ENCODE data around the gene GPALPP1. TPM values are rescaled to one million over a fixed set of nuclear protein-coding genes. Genes with fewer than 3 reads are reported as not detected.

GPALPP1 gene
- total RNA-seq, 1 experiment from 2014 or later, result 17.0 TPM

DNA sequence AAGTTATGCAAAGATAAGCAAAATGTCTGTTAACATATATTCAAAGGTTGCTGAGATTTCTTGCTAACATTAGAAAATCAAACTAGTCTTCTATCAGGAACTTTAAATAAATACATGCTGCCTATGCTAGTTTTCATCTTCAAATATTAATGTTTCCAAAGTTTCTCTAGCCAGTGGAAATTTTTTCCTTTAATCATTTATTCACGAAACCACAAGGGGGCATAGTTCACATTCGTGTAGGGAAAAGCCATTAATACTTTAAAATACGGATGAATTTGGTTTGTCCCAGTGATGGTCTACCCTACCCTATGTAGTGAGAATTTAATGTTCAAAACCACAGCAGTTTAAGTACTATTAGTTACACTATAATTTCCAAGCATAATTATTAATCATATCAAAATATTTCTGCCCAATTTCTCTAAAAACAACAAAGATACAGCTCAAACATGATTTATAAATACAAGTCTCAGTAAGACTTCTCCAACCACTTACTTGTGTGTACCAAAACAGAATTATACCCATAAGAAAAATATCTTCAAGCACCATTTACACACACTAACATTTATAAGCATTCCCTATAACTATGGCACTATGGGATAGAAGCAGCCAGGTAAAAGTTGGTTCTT, 16.3 kb upstream of the GPALPP1 start:
- BruUV-seq (replicated peaks), result no TSS peak
- CTCF ChIA-PET, result interaction anchor here (0.6 to 1.2 kb wide), 2 partner anchors 15 to 183 kb away, joined by 3 to 6 read pairs; no protein-coding TSS in a partner anchor
- ATAC-seq, result no peak; the same call in 1 of the 2 replicates
- H2AFZ ChIP-seq (ENCODE audit: low read length), result no peak overlapping the region
- H3F3A ChIP-seq (ENCODE audit: low read length, unreplicated experiment), result no peaks in the 10 kb centered on the region
- intact Hi-C loops (cut with micrococcal nuclease), result loop anchor here (2.0 to 5.0 kb wide), 3 partner anchors 261 to 396 kb away; partner anchors contain the start of gene TSC22D1
- H3K9me2 ChIP-seq (replicated peaks; ENCODE audit: low read length), result no peaks in the 10 kb centered on the region
- no peaks in the 10 kb centered on the region for H3K9me3 ChIP-seq (ENCODE audit: low read length)
- POLR2A ChIA-PET (ENCODE audit: unreplicated experiment), result no interaction called here
- DNase-seq, result peak; percentile 57
- H3K27ac ChIP-seq (ENCODE audit: low read length), result no peak overlapping the region
- peaks cover 4% of the 10 kb centered on the region; the same call in 1 of the 2 replicates for H4K20me1 ChIP-seq (ENCODE audit: low read length)
- H3K36me3 ChIP-seq (ENCODE audit: low read depth, low read length), result peaks cover 16% of the 10 kb centered on the region
- H3K4me2 ChIP-seq (ENCODE audit: low read length), result no peak overlapping the region
- no peak overlapping the region for H3K9ac ChIP-seq (ENCODE audit: low read length)
- peaks cover 21% of the 10 kb centered on the region for H3K79me2 ChIP-seq (ENCODE audit: low read length)
- TF ChIP-seq EZH2phosphoT487 (IDR thresholded peaks at IDR 0.05; ENCODE audit: borderline replicate concordance, low read length) (no peak), EZH2 (IDR thresholded peaks at IDR 0.05; ENCODE audit: low read length, unreplicated experiment) (no peak)
- TF ChIP-seq, protein P1, sequence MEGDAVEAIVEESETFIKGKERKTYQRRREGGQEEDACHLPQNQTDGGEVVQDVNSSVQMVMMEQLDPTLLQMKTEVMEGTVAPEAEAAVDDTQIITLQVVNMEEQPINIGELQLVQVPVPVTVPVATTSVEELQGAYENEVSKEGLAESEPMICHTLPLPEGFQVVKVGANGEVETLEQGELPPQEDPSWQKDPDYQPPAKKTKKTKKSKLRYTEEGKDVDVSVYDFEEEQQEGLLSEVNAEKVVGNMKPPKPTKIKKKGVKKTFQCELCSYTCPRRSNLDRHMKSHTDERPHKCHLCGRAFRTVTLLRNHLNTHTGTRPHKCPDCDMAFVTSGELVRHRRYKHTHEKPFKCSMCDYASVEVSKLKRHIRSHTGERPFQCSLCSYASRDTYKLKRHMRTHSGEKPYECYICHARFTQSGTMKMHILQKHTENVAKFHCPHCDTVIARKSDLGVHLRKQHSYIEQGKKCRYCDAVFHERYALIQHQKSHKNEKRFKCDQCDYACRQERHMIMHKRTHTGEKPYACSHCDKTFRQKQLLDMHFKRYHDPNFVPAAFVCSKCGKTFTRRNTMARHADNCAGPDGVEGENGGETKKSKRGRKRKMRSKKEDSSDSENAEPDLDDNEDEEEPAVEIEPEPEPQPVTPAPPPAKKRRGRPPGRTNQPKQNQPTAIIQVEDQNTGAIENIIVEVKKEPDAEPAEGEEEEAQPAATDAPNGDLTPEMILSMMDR (conservative IDR thresholded peaks at IDR 0.05; ENCODE audit: low read depth, low read length), result peak; percentile 61
- peaks cover 6% of the 10 kb centered on the region; the same call in 1 of the 2 replicates for H3K4me1 ChIP-seq (ENCODE audit: insufficient read depth, low read length)
- no peak overlapping the region for H3K4me3 ChIP-seq (ENCODE audit: low read length)
- no peaks in the 10 kb centered on the region for H3K27me3 ChIP-seq (ENCODE audit: low read length)

DNA sequence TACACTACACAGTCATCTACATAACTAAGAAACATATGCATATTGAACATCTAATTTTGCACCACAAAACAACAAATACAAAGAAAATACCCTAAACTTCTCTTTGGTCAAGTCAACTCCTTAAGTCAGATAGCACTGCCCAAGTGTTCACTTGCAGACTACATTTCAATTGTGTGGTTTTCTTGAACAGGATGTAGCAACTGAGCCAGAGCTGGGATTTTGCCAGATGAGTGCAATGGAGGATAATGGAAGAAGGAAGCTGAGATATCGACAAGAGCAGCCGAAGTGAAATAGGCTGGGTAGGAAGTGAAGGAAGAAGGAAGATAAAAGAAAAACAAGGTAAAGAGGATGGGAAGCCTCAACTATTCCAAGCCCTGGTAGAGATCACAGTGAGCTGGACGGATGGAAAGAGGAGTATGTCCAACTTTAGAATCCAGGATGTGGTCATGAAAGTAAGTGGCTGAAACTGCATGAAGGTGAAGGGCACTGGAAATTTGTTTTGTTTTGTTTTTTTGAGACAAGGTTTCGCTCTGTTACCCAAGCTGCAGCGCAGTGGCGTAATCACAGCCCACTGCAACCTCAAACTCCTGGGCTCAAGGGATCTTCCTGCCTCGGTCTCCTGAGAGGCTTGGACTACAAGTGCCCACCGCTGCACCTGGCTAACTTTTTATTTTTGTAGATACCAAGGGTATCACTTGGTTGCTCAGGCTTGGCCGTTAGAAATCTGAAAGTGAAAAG, 15.1 kb upstream of the GPALPP1 start:
- ChIA-PET CTCF (interaction anchor here (1.2 kb wide), 1 partner anchor 13 kb away, joined by 3 read pairs; no protein-coding TSS in a partner anchor), POLR2A (ENCODE audit: unreplicated experiment) (no interaction called here)
- intact Hi-C loops (cut with micrococcal nuclease), result loop anchor here (5.0 kb wide), 2 partner anchors 262 to 397 kb away; partner anchors contain the start of gene TSC22D1
- H3K4me3 ChIP-seq (ENCODE audit: low read length), result no peak overlapping the region
- TF ChIP-seq, protein P1 (conservative IDR thresholded peaks at IDR 0.05; ENCODE audit: low read depth, low read length), result no peak
- peaks cover 4% of the 10 kb centered on the region; the same call in 1 of the 2 replicates for H4K20me1 ChIP-seq (ENCODE audit: low read length)
- no peak overlapping the region for H3K27ac ChIP-seq (ENCODE audit: low read length)
- no peak for ATAC-seq
- H3K9me2 ChIP-seq (replicated peaks; ENCODE audit: low read length), result no peaks in the 10 kb centered on the region
- BruUV-seq (replicated peaks), result no TSS peak
- no peaks in the 10 kb centered on the region for H3K9me3 ChIP-seq (ENCODE audit: low read length)
- no peak overlapping the region for H2AFZ ChIP-seq (ENCODE audit: low read length)
- peaks cover 21% of the 10 kb centered on the region for H3K79me2 ChIP-seq (ENCODE audit: low read length)
- H3K9ac ChIP-seq (ENCODE audit: low read length), result no peak overlapping the region
- no peaks in the 10 kb centered on the region for H3K4me1 ChIP-seq (ENCODE audit: insufficient read depth, low read length)
- H3K36me3 ChIP-seq (ENCODE audit: low read depth, low read length), result peaks cover 23% of the 10 kb centered on the region
- H3K27me3 ChIP-seq (ENCODE audit: low read length), result no peaks in the 10 kb centered on the region
- no peaks in the 10 kb centered on the region for H3F3A ChIP-seq (ENCODE audit: low read length, unreplicated experiment)
- no peak for DNase-seq
- no peak overlapping the region for H3K4me2 ChIP-seq (ENCODE audit: low read length)

DNA sequence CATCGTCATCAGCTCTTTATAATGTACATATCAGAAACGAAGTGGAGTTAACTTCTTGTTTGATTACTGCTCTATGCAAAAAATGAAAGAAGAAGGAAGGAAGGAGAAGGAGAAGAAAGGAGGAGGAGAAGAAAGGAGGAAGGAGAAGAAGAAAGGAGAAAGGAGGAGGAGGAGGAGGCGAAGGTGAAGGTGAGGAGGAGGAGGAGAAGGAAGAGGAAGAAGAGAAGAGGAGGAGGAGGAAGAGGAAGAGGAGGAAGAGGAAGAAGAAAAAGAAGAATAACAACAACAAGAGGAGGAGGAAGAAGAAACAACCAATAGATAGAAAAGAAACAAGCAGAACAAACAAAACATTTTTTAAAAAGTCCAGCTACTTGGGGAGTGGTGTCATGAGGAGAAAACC, 13.1 kb upstream of the GPALPP1 start:
- POLR2A ChIA-PET (ENCODE audit: unreplicated experiment), result no interaction called here
- CTCF ChIA-PET, result no interaction called here
- Histone ChIP-seq H3F3A (ENCODE audit: low read length, unreplicated experiment) (no peaks in the 10 kb centered on the region), H3K79me2 (ENCODE audit: low read length) (peaks cover 15% of the 10 kb centered on the region), H3K4me1 (ENCODE audit: insufficient read depth, low read length) (no peaks in the 10 kb centered on the region), H2AFZ (ENCODE audit: low read length) (no peak overlapping the region), H4K20me1 (ENCODE audit: low read length) (peaks cover 4% of the 10 kb centered on the region; the same call in 1 of the 2 replicates), H3K4me2 (ENCODE audit: low read length) (no peak overlapping the region), H3K27me3 (ENCODE audit: low read length) (no peaks in the 10 kb centered on the region), H3K27ac (ENCODE audit: low read length) (no peak overlapping the region), H3K9ac (ENCODE audit: low read length) (no peak overlapping the region), H3K9me3 (ENCODE audit: low read length) (no peaks in the 10 kb centered on the region), H3K4me3 (ENCODE audit: low read length) (no peak overlapping the region), H3K9me2 (replicated peaks; ENCODE audit: low read length) (no peaks in the 10 kb centered on the region), H3K36me3 (ENCODE audit: low read depth, low read length) (peaks cover 32% of the 10 kb centered on the region)
- intact Hi-C loops (cut with micrococcal nuclease), result no loop called here
- BruUV-seq (replicated peaks), result no TSS peak
- no peak for TF ChIP-seq EZH2phosphoT487 (IDR thresholded peaks at IDR 0.05; ENCODE audit: borderline replicate concordance, low read length)
- TF ChIP-seq, protein P1 (conservative IDR thresholded peaks at IDR 0.05; ENCODE audit: low read depth, low read length), result no peak
- no peak for TF ChIP-seq EZH2 (IDR thresholded peaks at IDR 0.05; ENCODE audit: low read length, unreplicated experiment)
- ATAC-seq (no peak), DNase-seq (no peak)

All from PC-3 (cell line).